Gastrocnemius medialis (tissue), 4 donors: ENCODE results near the gene CTIF. TPM values are rescaled to one million over a fixed set of nuclear protein-coding genes. Genes with fewer than 3 reads are reported as not detected.

Experiments used
- ATAC-seq, 2 donors: fragments of 150-250 bp; one replicate each; pipeline ENCODE4 v1.9.1; 2016
- DNase-seq, 2 donors: peaks; one replicate each; pipeline ENCODE4 v3.0.0-alpha.2; 2019
- H3K27ac ChIP-seq, 4 donors: fragments of 200-600 bp; sonication (generic); 1 replicate in 1 of 4; 2 replicates in 3 of 4; pipeline ENCODE4 v1.5.1; 2016 to 2018; ENCODE audit warnings: mild to moderate bottlenecking in 2 of 4, moderate library complexity in 1 of 4
- H3K27me3 ChIP-seq, 3 donors: fragments of 200-600 bp; sonication (generic) in 2 of 3; 1 replicate in 1 of 3; 2 replicates in 2 of 3; pipeline versions ENCODE4 v1.5.1 to v1.6.0; 2016 to 2019; ENCODE audit warnings: mild to moderate bottlenecking in 1 of 3, moderate library complexity in 1 of 3
- H3K36me3 ChIP-seq, 2 donors: fragments of 200-600 bp; sonication (generic) in 1 of 2; one replicate each; pipeline ENCODE4 v1.5.1; 2017 to 2018
- H3K4me1 ChIP-seq, 2 donors: fragments of 200-600 bp; sonication (generic) in 1 of 2; one replicate each; pipeline ENCODE4 v1.5.1; 2016 to 2017; ENCODE audit warnings: mild to moderate bottlenecking in 2 of 2
- H3K4me3 ChIP-seq, 4 donors: fragments of 200-600 bp; sonication (generic) in 3 of 4; 1 replicate in 1 of 4; 2 replicates in 3 of 4; pipeline ENCODE4 v1.5.1; 2016 to 2019; ENCODE audit warnings: mild to moderate bottlenecking in 2 of 4
- H3K9me3 ChIP-seq, 3 donors: fragments of 200-600 bp; sonication (generic) in 2 of 3; 1 replicate in 1 of 3; 2 replicates in 2 of 3; pipeline ENCODE4 v1.5.1; 2016 to 2019
- CTCF ChIP-seq, 5 experiments: fragments of 450-650 bp in 3 of 5; fragments of 200-600 bp in 2 of 5; sonication (generic) in 2 of 5; IDR thresholded peaks in 4 of 5; conservative IDR thresholded peaks in 1 of 5; 1 replicate in 4 of 5; 2 replicates in 1 of 5; pipeline ENCODE4 v1.5.1; 2016 to 2019; ENCODE audit warnings: antibody characterized with exemption in 5 of 5, mild to moderate bottlenecking in 3 of 5, moderate library complexity in 3 of 5
- POLR2A ChIP-seq, 2 donors: fragments of 450-650 bp; IDR thresholded peaks; one replicate each; pipeline ENCODE4 v1.6.1; 2017; ENCODE audit warnings: antibody characterized with exemption in 2 of 2, mild to moderate bottlenecking in 2 of 2, moderate library complexity in 2 of 2
- in situ Hi-C, 4 donors: fragments of 200-750 bp; cut with MboI; loops; one replicate each; pipeline versions ENCODE4 v1.15.0 to v1.8.0; 2017; ENCODE audit warnings: low sequenced_read_pairs in 4 of 4
- intact Hi-C: fragments of 100-400 bp; cut with DNase I; formaldehyde crosslinking; loops from one replicate; pipeline ENCODE4 v1.15.1; 2023; ENCODE audit warnings: low total_unique reads
- total RNA-seq, 4 donors: library from RNA; depleted of rRNA; stranded (reverse); fragments of >200 nt; gene quantifications; one replicate each; pipeline versions ENCODE4 v1.1.0 to v1.2.3, GENCODE V29; 2016

CTIF gene
- total RNA-seq, 4 donors from 2014 or later, result 20.2 to 35.4 (median 23.1) TPM

DNA sequence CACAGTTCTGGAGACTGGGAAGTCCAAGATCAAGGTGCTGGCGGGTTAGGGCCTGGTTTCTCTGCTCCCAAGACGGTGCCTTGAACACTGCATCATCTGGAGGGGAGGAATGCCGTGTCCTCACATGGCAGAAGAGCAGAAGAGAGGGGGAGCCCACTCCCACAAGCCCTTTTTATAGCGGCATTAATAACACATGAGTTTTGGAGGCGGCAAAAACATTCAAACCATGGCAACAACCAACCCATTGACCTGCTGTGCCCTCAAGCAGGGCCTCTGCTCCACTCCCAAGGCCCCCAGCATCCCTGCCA, 349.9 kb downstream of the CTIF start:
- no peak for ATAC-seq
- intact Hi-C loops (no loop called here), in situ Hi-C loops (no loop called here)

DNA sequence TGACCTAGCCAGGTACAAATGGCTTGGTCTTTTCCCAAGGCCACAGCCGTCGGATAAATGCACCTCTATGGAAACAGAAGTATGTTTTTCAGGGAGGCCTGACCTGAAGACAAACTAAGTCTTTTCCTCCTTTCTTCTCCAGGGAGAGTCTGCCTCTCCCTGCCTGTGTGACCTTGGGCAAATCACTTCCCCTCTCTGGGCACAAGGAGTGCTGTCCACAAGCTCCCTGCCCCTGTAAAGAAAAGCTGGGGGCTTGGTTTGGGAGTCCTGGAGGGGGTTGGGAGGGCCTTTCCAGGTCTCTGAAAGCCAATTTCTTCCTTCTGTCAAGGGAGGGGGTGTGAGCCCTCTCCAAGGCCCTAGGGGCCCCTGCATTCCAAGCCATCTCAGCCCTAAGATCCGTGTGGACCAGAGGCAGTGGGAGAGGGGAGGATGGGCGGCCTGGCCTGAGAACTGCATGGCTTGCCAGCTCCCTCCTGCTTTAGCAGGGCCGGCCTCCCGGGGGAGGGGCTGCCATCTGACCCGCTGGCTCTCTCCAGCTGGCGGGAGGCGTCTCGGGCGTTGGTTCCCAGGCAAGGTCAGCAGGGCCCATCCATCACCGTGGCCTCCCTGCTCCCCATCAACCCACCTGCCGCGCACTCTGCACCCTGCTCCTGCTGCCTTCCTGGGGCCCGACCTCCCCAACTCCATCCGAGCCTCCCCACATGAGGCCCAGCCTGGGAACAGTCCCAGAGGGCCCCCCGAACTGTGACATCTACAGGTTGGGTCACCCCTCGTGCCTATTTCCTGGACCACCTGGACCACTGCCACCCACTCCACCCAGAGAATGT, 350.5 kb downstream of the CTIF start:
- H3K9me3 ChIP-seq, result no peaks in the 10 kb centered on the region
- in situ Hi-C loops (no loop called here), intact Hi-C loops (no loop called here)
- TF ChIP-seq POLR2A (IDR thresholded peaks at IDR 0.05) (no peak), CTCF (IDR thresholded peaks at IDR 0.05 in 4 of 5, conservative IDR thresholded peaks at IDR 0.05 in 1 of 5) (no peak)
- peak in 1 of 2 donors; percentile 49 for DNase-seq
- peak; percentile 35 to 37 for ATAC-seq
- no peaks in the 10 kb centered on the region for H3K27me3 ChIP-seq
- H3K36me3 ChIP-seq, result no peaks in the 10 kb centered on the region
- H3K27ac ChIP-seq, result no peak overlapping the region
- H3K4me1 ChIP-seq, result peaks cover 14 to 16% of the 10 kb centered on the region in 2 donors
- H3K4me3 ChIP-seq, result no peak overlapping the region

More for the DNA sequence above, 349.9 kb downstream of the CTIF start:
- H3K27ac ChIP-seq, result no peak overlapping the region
- peaks cover 14 to 16% of the 10 kb centered on the region in 2 donors for H3K4me1 ChIP-seq
- H3K9me3 ChIP-seq, result no peaks in the 10 kb centered on the region
- TF ChIP-seq CTCF (IDR thresholded peaks at IDR 0.05 in 4 of 5, conservative IDR thresholded peaks at IDR 0.05 in 1 of 5), result no peak
- no peak for TF ChIP-seq POLR2A (IDR thresholded peaks at IDR 0.05)
- H3K4me3 ChIP-seq, result no peak overlapping the region
- DNase-seq, result no peak
- H3K27me3 ChIP-seq, result no peaks in the 10 kb centered on the region
- no peaks in the 10 kb centered on the region for H3K36me3 ChIP-seq

- no peak overlapping the region for H3K27ac ChIP-seq
- no peaks in the 10 kb centered on the region for H3K36me3 ChIP-seq
- no peaks in the 10 kb centered on the region for H3K9me3 ChIP-seq
- intact Hi-C loops, result no loop called here
- DNase-seq (no peak), ATAC-seq (no peak)
- H3K27me3 ChIP-seq, result no peaks in the 10 kb centered on the region
- H3K4me3 ChIP-seq, result no peak overlapping the region
- in situ Hi-C loops, result no loop called here
- TF ChIP-seq POLR2A (IDR thresholded peaks at IDR 0.05) (no peak), CTCF (IDR thresholded peaks at IDR 0.05 in 4 of 5, conservative IDR thresholded peaks at IDR 0.05 in 1 of 5) (no peak)
- peaks cover 14 to 16% of the 10 kb centered on the region in 2 donors for H3K4me1 ChIP-seq
Measured at GRCh38 chr18:48889981-48890762, 351.3 kb downstream of the CTIF start.

DNA sequence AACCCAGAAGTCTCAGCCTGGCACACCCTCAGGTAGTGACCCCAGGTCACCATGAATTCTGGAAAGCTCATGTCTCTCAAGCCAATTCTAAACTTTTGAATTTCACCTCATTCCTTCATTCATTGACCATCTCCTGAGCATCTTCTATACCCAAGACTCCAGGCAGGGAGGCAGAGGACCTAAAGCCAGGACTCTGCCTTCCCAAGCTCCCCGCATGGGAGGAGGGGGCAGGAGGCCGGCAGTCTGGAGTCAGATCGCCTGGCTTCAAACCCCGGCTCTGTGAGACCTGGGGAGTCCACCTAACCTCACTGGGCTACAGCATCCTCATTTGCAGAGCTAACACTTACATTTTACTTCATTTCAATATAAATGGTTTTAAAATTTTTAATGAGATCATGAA, 352.9 kb downstream of the CTIF start:
- ATAC-seq, result no peak
- Histone ChIP-seq H3K9me3 (no peaks in the 10 kb centered on the region), H3K4me1 (peaks cover 14 to 16% of the 10 kb centered on the region in 2 donors), H3K27ac (no peak overlapping the region), H3K36me3 (no peaks in the 10 kb centered on the region), H3K27me3 (no peaks in the 10 kb centered on the region), H3K4me3 (no peak overlapping the region)
- TF ChIP-seq POLR2A (IDR thresholded peaks at IDR 0.05) (no peak), CTCF (IDR thresholded peaks at IDR 0.05 in 4 of 5, conservative IDR thresholded peaks at IDR 0.05 in 1 of 5) (no peak)
- DNase-seq, result no peak
- intact Hi-C loops, result no loop called here
- in situ Hi-C loops, result no loop called here
